CD4-positive, alpha-beta T cell treated with Interleukin-4 for 4 hours (primary cell): ENCODE measurements around the gene NIN.
A peak's percentile ranks its signal among the peaks of the same experiment; 100 is the strongest.
"Not testable (repeated sequence)": the region's sequence is repeated elsewhere in the genome, so short reads cannot be mapped to it uniquely, and the experiment has no call there.

Source experiments
- DNase-seq: peaks from one replicate; pipeline ENCODE4 v3.0.0-alpha.2; 2020

Gene NIN

GRCh38 chr14:50837271-50837670, 6.3 kb upstream of the NIN start:
- DNase-seq = no peak

- DNase-seq = no peak
Measured at GRCh38 chr14:50836515-50836914, 5.6 kb upstream of the NIN start.

GRCh38 chr14:50835280-50835679, 4.3 kb upstream of the NIN start:
- DNase-seq = peak; percentile 51

GRCh38 chr14:50834802-50835276, 3.9 kb upstream of the NIN start:
- DNase-seq = no peak

DNA sequence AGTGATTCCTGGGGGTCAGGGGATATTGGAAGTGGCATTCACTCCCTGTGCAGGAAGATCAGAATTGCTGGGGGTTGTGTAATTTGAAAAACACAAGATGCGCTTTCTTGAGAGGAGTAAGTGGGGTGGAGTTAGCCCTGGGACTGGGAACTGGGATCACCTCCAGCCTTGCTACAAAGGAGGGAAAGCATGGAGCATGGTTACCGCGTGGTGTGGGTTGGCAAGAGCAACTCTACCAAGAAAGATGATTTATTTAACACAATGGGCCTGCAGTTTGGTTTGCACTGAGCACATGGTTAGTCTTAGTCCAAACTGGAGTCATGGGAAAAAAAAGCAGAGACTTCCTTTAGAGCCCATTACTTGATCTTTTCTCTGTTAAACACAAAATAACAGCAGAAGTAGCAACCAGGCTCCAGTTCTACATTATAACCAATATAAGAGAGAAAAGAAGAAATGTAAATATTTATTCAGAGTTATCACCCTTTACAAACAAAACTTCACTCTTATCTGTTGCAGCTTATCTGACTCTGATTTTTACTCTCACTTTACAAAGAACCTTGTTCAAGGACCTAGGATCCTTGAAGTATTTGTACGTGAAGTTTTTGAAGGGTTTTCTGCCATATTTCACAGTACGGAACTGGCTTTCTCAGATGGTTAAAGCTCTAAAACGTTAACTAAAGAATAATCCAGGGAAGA, 2.1 kb upstream of the NIN start:
- no peak for DNase-seq

DNA sequence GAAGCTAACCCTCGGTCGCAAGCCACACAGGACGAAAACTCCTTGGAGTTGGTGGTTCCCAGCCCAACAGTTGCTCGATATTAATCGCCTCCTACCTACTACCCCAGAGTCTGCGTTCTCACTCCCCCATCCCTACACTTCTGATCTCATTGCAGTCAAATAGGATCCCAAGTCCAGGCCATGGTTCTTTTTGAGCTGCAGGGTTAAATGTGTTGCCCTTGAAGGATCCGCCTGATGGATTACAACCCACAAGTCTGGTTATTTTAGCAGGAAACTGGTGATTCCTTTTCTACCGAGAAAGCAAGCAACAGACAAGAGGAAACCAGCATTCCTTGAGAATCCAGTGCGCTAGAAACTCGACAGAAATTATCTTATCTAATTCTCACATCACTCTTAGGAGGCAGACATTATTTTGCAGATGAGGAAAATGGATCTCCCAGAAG, 785 bp upstream of the NIN start:
- DNase-seq = no peak

DNA sequence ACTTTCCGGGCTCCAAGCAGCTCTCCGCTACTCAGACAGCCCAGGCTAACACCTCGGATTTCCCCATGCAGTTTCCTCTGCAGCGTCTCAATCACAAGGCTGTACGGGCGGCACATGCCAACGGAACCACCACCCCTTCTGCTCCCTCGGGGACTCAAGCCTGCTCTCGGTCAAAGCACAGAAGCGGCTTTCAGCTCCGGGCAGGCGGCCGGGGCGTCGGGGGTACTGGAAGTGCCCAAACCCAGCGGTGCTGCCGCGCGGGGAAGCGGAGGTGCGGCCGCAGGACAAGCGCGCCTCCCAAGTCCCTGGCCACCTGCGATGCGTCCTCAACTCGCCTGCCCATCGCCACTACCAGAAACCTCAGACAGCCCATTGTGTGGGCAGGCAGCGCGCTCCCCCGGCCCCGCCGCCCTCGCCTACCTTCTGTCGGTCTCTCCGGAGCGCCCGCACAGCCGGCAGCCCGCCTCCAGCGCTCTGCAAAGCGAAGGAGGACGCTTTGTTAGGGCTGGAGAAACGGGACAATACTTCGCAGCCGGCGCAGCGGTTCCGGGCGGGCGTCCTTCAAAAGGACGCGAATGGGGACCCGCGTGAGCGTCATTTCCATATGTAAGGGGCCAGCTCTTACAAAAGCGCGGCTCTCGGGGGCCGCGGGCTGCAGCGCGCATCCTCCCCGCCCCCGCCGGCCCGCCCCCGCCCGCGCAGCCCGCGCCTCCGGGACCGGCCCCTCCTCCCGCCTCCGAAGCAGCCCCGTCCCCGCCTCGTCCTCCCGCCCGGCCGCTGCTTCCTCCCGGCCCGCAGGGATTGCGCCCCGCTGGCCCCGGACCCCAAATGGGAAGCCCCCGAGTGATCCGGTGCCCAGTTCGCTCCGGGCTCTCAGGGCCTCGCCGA, 674 bp downstream of the NIN start:
- peak; percentile 61 for DNase-seq

GRCh38 chr14:50829489-50830043, 1.4 kb downstream of the NIN start:
- DNase-seq = no peak

- no peak for DNase-seq
Measured at GRCh38 chr14:50828721-50829488, 2.1 kb downstream of the NIN start.

GRCh38 chr14:50826681-50827080, 4.3 kb downstream of the NIN start:
- no peak for DNase-seq

- no peak for DNase-seq
Measured at GRCh38 chr14:50825307-50825706, 5.7 kb downstream of the NIN start.

- DNase-seq = peak; percentile 40
Measured at GRCh38 chr14:50823762-50824636, 7.0 kb downstream of the NIN start.

GRCh38 chr14:50823051-50823761, 7.8 kb downstream of the NIN start:
- DNase-seq = no peak

- DNase-seq = peak; percentile 36
Measured at GRCh38 chr14:50822501-50823042, 8.4 kb downstream of the NIN start.

DNA sequence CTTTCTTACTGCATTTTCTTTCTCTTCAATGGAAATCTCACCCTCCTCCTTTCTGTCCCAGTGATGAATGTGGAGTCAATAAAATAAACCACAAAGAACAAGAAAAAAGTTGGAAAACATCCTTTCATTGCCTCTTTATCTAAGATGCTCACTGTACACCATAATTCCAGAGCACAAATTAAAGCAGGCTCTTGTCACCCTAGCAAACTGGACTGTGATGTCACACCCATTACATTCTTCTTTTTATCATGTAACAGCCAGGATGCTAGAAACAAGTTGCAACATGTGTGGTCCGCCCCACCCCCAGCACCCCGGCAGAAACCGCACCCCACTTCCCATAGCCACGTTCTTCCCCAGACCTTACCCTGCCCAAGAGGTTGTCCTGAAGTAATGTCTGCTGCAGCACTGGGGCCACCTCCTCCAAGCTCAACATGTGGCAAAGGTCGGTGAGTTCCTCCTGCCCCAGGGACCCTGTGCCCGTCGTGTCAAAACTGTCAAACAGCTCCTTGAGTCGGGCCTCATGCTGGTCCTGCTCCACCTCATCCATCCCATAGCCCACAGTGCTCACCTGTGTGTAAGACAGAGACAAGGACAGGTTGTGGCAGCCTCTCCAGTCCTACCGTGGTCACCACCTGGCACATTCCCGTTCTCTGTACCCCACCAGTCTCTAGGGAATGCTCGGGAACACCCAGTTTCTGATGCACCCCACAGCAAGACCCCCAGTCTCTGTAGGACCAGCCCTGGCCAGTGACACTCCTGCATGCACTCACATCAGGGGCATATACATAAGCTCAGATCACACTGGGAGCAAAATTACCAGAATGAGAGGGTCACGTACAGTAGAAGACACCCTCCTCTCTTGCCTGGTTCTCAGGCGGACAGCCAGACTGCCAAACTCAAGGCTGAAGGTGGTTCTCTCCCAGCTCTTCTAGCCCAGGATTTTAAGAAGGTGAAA, 9.2 kb downstream of the NIN start:
- peak; percentile 61 for DNase-seq

- DNase-seq = no peak
Measured at GRCh38 chr14:50820786-50821509, 10.0 kb downstream of the NIN start.

DNA sequence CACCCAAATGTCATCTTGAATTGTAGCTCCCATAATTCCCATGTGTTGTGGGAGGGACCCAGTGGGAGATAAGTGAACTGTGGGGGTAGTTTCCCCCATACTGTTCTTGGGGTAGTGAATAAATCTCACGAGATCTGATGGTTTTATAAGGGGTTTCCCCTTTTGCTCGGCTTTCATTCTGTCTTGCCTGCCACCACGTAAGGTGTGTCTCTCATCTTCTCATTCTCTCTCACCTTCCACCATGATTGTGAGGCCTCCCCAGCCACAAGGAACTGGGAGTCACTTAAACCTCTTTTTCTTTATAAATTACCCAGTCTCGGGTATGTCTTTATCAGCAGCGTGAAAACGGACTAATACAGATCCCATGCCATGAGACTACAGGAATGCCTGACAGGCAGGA, 11.7 kb downstream of the NIN start:
- DNase-seq = not testable (repeated sequence)

DNA sequence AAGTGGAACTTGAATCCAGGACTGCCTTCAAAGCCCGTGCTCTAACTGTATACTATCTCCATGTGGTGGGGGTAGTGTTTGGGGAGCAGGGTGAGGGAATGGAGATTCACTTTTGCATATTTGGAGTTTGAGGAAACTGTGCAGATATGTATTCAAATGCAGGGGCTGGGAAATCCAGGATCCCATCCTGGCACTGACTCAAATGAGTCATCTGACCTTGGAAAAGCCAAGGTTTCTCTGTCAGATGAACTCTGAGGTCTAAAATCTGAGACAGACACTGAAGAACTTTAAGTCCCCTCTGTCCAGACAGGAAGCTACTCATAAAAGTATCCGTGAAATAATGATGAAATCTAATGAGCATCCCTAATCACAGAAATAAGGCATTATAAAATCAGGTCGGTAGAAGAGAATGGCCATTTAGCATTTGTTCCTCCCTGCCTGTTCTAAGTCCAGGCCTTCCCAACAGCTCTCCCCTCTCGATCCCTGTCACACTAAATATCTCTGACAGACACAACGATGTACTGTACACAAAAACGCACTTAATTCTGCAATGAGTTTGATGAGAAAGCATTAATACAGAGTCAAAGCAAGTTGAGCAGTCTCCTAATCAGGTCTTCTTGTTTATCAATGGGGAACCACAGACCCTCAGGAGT, 14.4 kb downstream of the NIN start:
- no peak for DNase-seq
